Upper lobe of right lung (tissue), 1 donor: Measurements from ENCODE around the gene ISYNA1. TPM values are rescaled to one million over a fixed set of nuclear protein-coding genes. Genes with fewer than 3 reads are reported as not detected.

Experiments
- ATAC-seq: fragments of 200-7000 bp; cut with Tn5 transposase; one replicate; pipeline ENCODE4 v1.9.1; 2020; ENCODE audit warnings: mild to moderate bottlenecking, moderate library complexity
- DNase-seq: peaks from one replicate; pipeline ENCODE4 v3.0.0-alpha.2; 2020
- H3K27ac ChIP-seq: fragments of 200-600 bp; one replicate; pipeline ENCODE4 v1.8.0; 2022
- H3K27me3 ChIP-seq: fragments of 200-600 bp; one replicate; pipeline ENCODE4 v1.8.0; 2022; ENCODE audit warnings: mild to moderate bottlenecking
- H3K36me3 ChIP-seq: fragments of 200-600 bp; one replicate; pipeline ENCODE4 v1.8.0; 2022
- H3K4me1 ChIP-seq: fragments of 200-600 bp; one replicate; pipeline ENCODE4 v1.8.0; 2022
- H3K4me3 ChIP-seq: fragments of 200-600 bp; one replicate; pipeline ENCODE4 v1.8.0; 2022; ENCODE audit warnings: mild to moderate bottlenecking
- H3K9me3 ChIP-seq: fragments of 200-600 bp; one replicate; pipeline ENCODE4 v1.8.0; 2022
- intact Hi-C: fragments of 100-400 bp; cut with DNase I; formaldehyde crosslinking; loops from one replicate; pipeline ENCODE4 v1.11.0; 2022
- total RNA-seq: library from RNA; stranded (reverse); fragmentation: NEBNext Ultra II Directional; extraction: Animal tissue kit (Norgen Biotek cat#: 25700); gene quantifications from one replicate; pipeline ENCODE4 v1.2.1, GENCODE V29; 2021
- TF ChIP-seq, protein P1 (sequence below): fragments of 200-600 bp; IDR thresholded peaks from one replicate; pipeline ENCODE4 v1.8.0; 2022; ENCODE audit warnings: antibody characterized with exemption
- donor health status: DM: no; HTN: yes; CAD: no; lungs with severe emphysema.

Gene ISYNA1
- total RNA-seq, 1 donor from 2014 or later, result 34.6 TPM

DNA sequence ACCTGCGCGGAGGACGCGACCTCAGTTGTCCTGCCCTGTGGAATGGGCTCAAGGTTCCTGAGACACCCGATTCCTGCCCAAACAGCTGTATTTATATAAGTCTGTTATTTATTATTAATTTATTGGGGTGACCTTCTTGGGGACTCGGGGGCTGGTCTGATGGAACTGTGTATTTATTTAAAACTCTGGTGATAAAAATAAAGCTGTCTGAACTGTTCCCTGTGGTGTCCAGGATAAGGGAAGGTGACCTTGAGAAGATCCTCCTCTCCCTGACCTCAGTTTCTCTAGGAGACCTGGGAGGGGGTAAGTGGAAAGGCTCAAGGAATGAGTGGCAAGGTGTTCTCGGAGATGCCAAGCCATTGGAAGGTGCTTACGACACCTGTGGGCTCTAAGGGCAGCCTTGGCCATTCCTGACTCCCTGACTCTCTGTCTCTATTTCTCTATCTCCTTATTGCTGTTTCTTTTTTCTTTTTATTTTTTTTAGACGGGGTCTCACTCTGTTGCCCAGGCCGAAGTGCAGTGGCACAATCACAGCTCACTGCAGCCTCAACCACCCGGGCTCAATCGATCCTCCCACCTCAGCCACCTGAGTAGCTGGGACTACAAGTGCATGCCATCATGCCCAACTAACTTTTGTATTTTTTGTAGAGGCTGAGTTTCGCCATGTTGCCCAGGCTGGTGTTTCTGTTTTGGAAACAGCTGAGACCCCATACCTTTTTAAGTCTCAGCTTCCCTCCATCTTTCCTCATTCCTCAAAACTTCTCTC is 48.8 kb downstream of the ISYNA1 start:
- Histone ChIP-seq H3K9me3 (no peaks in the 10 kb centered on the region), H3K27ac (no peak overlapping the region), H3K27me3 (no peaks in the 10 kb centered on the region), H3K4me1 (peaks cover 9% of the 10 kb centered on the region), H3K4me3 (peak overlapping the region; percentile 56), H3K36me3 (peaks cover 11% of the 10 kb centered on the region)
- no peak for ATAC-seq
- TF ChIP-seq, protein P1, sequence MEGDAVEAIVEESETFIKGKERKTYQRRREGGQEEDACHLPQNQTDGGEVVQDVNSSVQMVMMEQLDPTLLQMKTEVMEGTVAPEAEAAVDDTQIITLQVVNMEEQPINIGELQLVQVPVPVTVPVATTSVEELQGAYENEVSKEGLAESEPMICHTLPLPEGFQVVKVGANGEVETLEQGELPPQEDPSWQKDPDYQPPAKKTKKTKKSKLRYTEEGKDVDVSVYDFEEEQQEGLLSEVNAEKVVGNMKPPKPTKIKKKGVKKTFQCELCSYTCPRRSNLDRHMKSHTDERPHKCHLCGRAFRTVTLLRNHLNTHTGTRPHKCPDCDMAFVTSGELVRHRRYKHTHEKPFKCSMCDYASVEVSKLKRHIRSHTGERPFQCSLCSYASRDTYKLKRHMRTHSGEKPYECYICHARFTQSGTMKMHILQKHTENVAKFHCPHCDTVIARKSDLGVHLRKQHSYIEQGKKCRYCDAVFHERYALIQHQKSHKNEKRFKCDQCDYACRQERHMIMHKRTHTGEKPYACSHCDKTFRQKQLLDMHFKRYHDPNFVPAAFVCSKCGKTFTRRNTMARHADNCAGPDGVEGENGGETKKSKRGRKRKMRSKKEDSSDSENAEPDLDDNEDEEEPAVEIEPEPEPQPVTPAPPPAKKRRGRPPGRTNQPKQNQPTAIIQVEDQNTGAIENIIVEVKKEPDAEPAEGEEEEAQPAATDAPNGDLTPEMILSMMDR, result no peak
- no peak for DNase-seq
- intact Hi-C loops, result no loop called here

DNA sequence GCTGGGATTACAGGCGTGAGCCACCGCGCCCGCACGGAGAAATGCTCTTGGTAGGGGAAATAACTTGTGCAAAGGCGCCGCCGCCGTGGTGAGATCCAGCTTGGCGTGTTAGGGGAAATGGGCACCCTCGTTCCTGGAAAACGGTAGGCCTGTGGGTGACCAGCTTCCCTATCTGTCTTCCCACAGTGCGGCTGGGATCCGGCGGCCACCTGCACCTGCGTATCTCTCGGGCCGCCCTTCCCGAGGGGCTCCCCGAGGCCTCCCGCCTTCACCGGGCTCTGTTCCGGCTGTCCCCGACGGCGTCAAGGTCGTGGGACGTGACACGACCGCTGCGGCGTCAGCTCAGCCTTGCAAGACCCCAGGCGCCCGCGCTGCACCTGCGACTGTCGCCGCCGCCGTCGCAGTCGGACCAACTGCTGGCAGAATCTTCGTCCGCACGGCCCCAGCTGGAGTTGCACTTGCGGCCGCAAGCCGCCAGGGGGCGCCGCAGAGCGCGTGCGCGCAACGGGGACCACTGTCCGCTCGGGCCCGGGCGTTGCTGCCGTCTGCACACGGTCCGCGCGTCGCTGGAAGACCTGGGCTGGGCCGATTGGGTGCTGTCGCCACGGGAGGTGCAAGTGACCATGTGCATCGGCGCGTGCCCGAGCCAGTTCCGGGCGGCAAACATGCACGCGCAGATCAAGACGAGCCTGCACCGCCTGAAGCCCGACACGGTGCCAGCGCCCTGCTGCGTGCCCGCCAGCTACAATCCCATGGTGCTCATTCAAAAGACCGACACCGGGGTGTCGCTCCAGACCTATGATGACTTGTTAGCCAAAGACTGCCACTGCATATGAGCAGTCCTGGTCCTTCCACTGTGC is 49.6 kb downstream of the ISYNA1 start:
- Histone ChIP-seq H3K9me3 (no peaks in the 10 kb centered on the region), H3K36me3 (peaks cover 11% of the 10 kb centered on the region), H3K27ac (peak overlapping the region; percentile 58), H3K4me1 (peaks cover 9% of the 10 kb centered on the region), H3K27me3 (no peaks in the 10 kb centered on the region), H3K4me3 (peak overlapping the region; percentile 56)
- ATAC-seq, result peak; percentile 88
- intact Hi-C loops, result no loop called here
- TF ChIP-seq, protein P1, result peak; percentile 100
- peak; percentile 91 for DNase-seq

DNA sequence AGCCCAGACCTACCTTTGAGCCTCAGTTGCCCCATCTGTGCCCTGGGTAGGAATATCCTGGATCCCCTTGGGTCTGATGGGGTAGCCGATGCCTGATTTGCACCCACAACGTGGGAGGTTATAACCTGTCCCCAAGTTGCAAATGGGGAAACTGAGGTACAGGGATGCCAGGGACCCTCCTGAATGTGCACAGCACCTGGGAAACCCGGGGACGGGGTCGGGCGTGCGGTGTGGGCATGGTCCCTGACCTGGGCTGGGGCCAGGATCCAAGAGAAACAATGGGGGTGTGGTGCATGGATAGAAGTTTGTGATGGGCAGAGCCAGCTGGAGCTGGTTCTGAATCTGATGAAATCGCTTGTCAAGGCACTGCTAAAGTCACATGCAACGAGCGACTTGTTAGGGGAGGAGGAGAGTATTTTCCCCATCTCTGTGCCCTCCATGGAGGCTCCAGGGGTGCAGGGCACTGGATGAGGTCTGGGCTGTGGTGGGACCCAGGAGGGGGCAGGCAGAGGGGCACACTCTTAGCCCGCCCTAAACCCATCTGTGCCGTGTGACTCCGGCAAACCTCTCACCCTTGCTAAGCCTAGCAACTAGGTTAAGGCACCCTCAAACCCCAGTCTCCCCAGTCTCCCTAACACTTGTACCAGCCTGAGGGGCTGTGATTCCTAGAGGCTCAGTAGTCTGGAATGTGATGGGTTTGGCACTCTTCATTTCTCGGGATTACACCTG is 51.2 kb downstream of the ISYNA1 start:
- DNase-seq, result no peak
- Histone ChIP-seq H3K36me3 (peaks cover 11% of the 10 kb centered on the region), H3K27ac (peak overlapping the region; percentile 68), H3K27me3 (no peaks in the 10 kb centered on the region), H3K4me1 (peaks cover 19% of the 10 kb centered on the region), H3K9me3 (no peaks in the 10 kb centered on the region), H3K4me3 (peak overlapping the region; percentile 56)
- TF ChIP-seq, protein P1, result no peak
- intact Hi-C loops, result no loop called here
- peak; percentile 2 for ATAC-seq

DNA sequence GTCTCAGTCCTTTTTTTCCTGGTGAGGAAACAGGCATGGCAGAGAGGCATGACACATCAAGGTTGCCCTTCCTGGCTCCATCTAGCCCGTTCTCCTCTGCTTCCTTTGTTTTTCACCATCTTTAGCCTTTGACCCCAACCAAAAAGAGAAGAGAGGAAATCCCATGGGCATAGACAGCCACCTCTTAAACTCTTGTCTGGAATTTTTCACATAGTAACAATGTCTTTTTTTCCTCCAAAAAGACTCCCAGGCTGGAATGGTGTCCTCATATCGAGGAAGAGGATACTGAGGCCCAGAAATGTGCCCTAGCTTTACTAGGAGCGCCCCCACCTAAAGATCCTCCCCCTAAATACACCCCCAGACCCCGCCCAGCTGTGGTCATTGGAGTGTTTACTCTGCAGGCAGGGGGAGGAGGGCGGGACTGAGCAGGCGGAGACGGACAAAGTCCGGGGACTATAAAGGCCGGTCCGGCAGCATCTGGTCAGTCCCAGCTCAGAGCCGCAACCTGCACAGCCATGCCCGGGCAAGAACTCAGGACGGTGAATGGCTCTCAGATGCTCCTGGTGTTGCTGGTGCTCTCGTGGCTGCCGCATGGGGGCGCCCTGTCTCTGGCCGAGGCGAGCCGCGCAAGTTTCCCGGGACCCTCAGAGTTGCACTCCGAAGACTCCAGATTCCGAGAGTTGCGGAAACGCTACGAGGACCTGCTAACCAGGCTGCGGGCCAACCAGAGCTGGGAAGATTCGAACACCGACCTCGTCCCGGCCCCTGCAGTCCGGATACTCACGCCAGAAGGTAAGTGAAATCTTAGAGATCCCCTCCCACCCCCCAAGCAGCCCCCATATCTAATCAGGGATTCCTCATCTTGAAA is 52.0 kb downstream of the ISYNA1 start, which contains the start of gene GDF15:
Gene GDF15, plus strand, starts transcription at position 484 of the 868 bp plus-strand sequence. Its CDS starts 32 bp downstream, at position 516.
- Histone ChIP-seq H3K27me3 (no peaks in the 10 kb centered on the region), H3K4me3 (peak within 1 kb of the TSS; percentile 56), H3K4me1 (peaks cover 20% of the 10 kb centered on the region), H3K27ac (peak within 1 kb of the TSS; percentile 68), H3K36me3 (peaks cover 11% of the 10 kb centered on the region), H3K9me3 (no peaks in the 10 kb centered on the region)
- TF ChIP-seq, protein P1, result peak; percentile 63
- peak; percentile 94 for DNase-seq
- ATAC-seq, result peak; percentile 82
- intact Hi-C loops, result no loop called here

GRCh38 chr19:18385359-18385674 is 52.6 kb downstream of the ISYNA1 start:
- no peak for ATAC-seq
- Histone ChIP-seq H3K9me3 (no peaks in the 10 kb centered on the region), H3K36me3 (peaks cover 11% of the 10 kb centered on the region), H3K27ac (no peak overlapping the region), H3K4me3 (peak overlapping the region; percentile 56), H3K27me3 (no peaks in the 10 kb centered on the region), H3K4me1 (peaks cover 26% of the 10 kb centered on the region)
- DNase-seq, result no peak
- TF ChIP-seq, protein P1, result no peak
- intact Hi-C loops, result no loop called here
